GM23338 (cell line): Measurements from ENCODE around the gene ZNF143. TPM values are rescaled to one million over a fixed set of nuclear protein-coding genes. Genes with fewer than 3 reads are reported as not detected.

Source experiments
- ATAC-seq: fragments of 200-7000 bp; cut with Tn5 transposase; 3 replicates; pipeline ENCODE4 v1.9.1; 2020
- DNase-seq: peaks from one replicate; pipeline ENCODE4 v3.0.0-alpha.2; 2015; ENCODE audit warnings: low spot score
- H2AFZ ChIP-seq: fragments of 200-600 bp; sonication (generic); 2 replicates; pipeline ENCODE4 v1.8.0; 2016; ENCODE audit warnings: antibody characterized with exemption, mild to moderate bottlenecking, moderate library complexity
- H3F3A ChIP-seq: fragments of 200-600 bp; sonication (generic); replicated peaks from 2 replicates; pipeline ENCODE4 v1.8.0; 2017; ENCODE audit warnings: antibody characterized with exemption, mixed run types, low read depth
- H3K27ac ChIP-seq: fragments of 200-600 bp; sonication (generic); 2 replicates; pipeline ENCODE4 v1.6.1; 2016; ENCODE audit warnings: low read depth
- H3K27me3 ChIP-seq: fragments of 200-600 bp; sonication (generic); 2 replicates; pipeline ENCODE4 v1.8.0; 2016; ENCODE audit warnings: mild to moderate bottlenecking, mixed run types, moderate library complexity; ENCODE audit not compliant: insufficient read depth
- H3K36me3 ChIP-seq: fragments of 200-600 bp; sonication (generic); 2 replicates; pipeline ENCODE4 v1.8.0; 2016; ENCODE audit warnings: mild to moderate bottlenecking; ENCODE audit not compliant: insufficient read depth
- H3K4me1 ChIP-seq: fragments of 200-600 bp; sonication (generic); 2 replicates; pipeline ENCODE4 v1.8.0; 2016; ENCODE audit warnings: mild to moderate bottlenecking, moderate library complexity; ENCODE audit not compliant: insufficient read depth
- H3K4me2 ChIP-seq: fragments of 200-600 bp; sonication (generic); 2 replicates; pipeline ENCODE4 v1.7.1; 2017; ENCODE audit warnings: mixed run types
- H3K4me3 ChIP-seq: fragments of 200-600 bp; sonication (generic); 2 replicates; pipeline ENCODE4 v1.6.1; 2016; ENCODE audit warnings: mixed run types
- H3K79me2 ChIP-seq: fragments of 200-600 bp; sonication (generic); replicated peaks from 2 replicates; pipeline ENCODE4 v1.8.0; 2017; ENCODE audit warnings: mild to moderate bottlenecking; ENCODE audit not compliant: insufficient read depth
- H3K9me2 ChIP-seq: fragments of 200-600 bp; sonication (generic); 2 replicates; pipeline ENCODE4 v1.8.0; 2017; ENCODE audit not compliant: insufficient read depth
- H4K20me1 ChIP-seq: fragments of 200-600 bp; sonication (generic); replicated peaks from 2 replicates; pipeline ENCODE4 v1.8.0; 2017; ENCODE audit warnings: mild to moderate bottlenecking; ENCODE audit not compliant: insufficient read depth
- H3K27ac Mint-ChIP-seq: 2 replicates; pipeline ENCODE4 v1.8.0; 2020; ENCODE audit warnings: inconsistent platforms, mild to moderate bottlenecking, moderate library complexity, mixed read lengths
- H3K27me3 Mint-ChIP-seq: 3 replicates; pipeline ENCODE4 v1.8.0; 2022; ENCODE audit warnings: low read depth, mild to moderate bottlenecking, moderate library complexity, mixed read lengths, inconsistent platforms; ENCODE audit not compliant: insufficient read depth, poor library complexity
- H3K36me3 Mint-ChIP-seq: 3 replicates; pipeline ENCODE4 v1.8.0; 2021; ENCODE audit warnings: low read depth, mild to moderate bottlenecking, inconsistent platforms, moderate library complexity, mixed read lengths
- H3K4me1 Mint-ChIP-seq: 3 replicates; pipeline ENCODE4 v1.8.0; 2020; ENCODE audit warnings: mild to moderate bottlenecking, inconsistent platforms, mixed read lengths
- H3K4me3 Mint-ChIP-seq: 3 replicates; pipeline ENCODE4 v1.8.0; 2021; ENCODE audit warnings: moderate library complexity, mild to moderate bottlenecking, inconsistent platforms, mixed read lengths
- H3K9me3 Mint-ChIP-seq: 3 replicates; pipeline ENCODE4 v1.8.0; 2020; ENCODE audit warnings: moderate library complexity, mild to moderate bottlenecking, inconsistent platforms, mixed read lengths
- CREB1 ChIP-seq: fragments of 250-450 bp; sonication (Bioruptor Pico); IDR thresholded peaks from 2 replicates; pipeline ENCODE4 v1.5.0; 2020; ENCODE audit warnings: low read depth, mild to moderate bottlenecking, moderate library complexity
- CTCF ChIP-seq, 2 experiments: fragments of 200-600 bp in 1 of 2; sonication (generic) in 1 of 2; conservative IDR thresholded peaks; 2 replicates each; pipeline versions ENCODE4 v1.5.1 to v1.6.1; 2016 to 2017; ENCODE audit warnings: antibody characterized with exemption in 2 of 2, low read depth in 2 of 2, mild to moderate bottlenecking in 2 of 2, moderate library complexity in 1 of 2
- ETS1 ChIP-seq: IDR thresholded peaks from 2 replicates; pipeline ENCODE4 v1.6.1; 2016; ENCODE audit warnings: antibody characterized with exemption
- EZH2 ChIP-seq: fragments of 200-600 bp; sonication (generic); IDR thresholded peaks from one replicate; pipeline ENCODE4 v1.8.0; 2017; ENCODE audit warnings: antibody characterized with exemption, mild to moderate bottlenecking, low read depth; ENCODE audit not compliant: unreplicated experiment
- EZH2phosphoT487 ChIP-seq: fragments of 200-600 bp; sonication (generic); IDR thresholded peaks from one replicate; pipeline ENCODE4 v1.8.1; 2018; ENCODE audit warnings: antibody characterized with exemption; ENCODE audit not compliant: unreplicated experiment
- JUNB ChIP-seq: IDR thresholded peaks from one replicate; pipeline ENCODE4 v1.6.1; 2016; ENCODE audit warnings: antibody characterized with exemption; ENCODE audit not compliant: unreplicated experiment
- NANOG ChIP-seq: IDR thresholded peaks from 2 replicates; pipeline ENCODE4 v1.6.1; 2016; ENCODE audit warnings: antibody characterized with exemption, borderline replicate concordance
- POLR2AphosphoS5 ChIP-seq: IDR thresholded peaks from 2 replicates; pipeline ENCODE4 v1.6.1; 2016; ENCODE audit warnings: antibody characterized with exemption, low read depth
- REST ChIP-seq: IDR thresholded peaks from one replicate; pipeline ENCODE4 v1.6.1; 2018; ENCODE audit warnings: antibody characterized with exemption; ENCODE audit not compliant: unreplicated experiment
- STAT1 ChIP-seq: IDR thresholded peaks from one replicate; pipeline ENCODE4 v1.6.1; 2016; ENCODE audit warnings: antibody characterized with exemption; ENCODE audit not compliant: unreplicated experiment
- ZNF114 ChIP-seq: fragments of 250-450 bp; sonication (Bioruptor Pico); IDR thresholded peaks from 2 replicates; pipeline ENCODE4 v1.5.0; 2020; ENCODE audit warnings: mild to moderate bottlenecking, moderate library complexity
- ZNF331 ChIP-seq: fragments of 250-450 bp; sonication (Bioruptor Pico); IDR thresholded peaks from 2 replicates; pipeline ENCODE4 v1.5.0; 2020; ENCODE audit warnings: low read depth, mild to moderate bottlenecking, moderate library complexity
- ZNF462 ChIP-seq: fragments of 250-450 bp; sonication (Bioruptor Pico); IDR thresholded peaks from 2 replicates; pipeline ENCODE4 v1.5.0; 2020; ENCODE audit warnings: mild to moderate bottlenecking, moderate library complexity
- polyA plus RNA-seq: library from polyadenylated mRNA; unstranded; fragments of >200 nt; fragmentation: Nextera tagmentation; extraction: Ambion mirVana; gene quantifications from 2 replicates; pipeline ENCODE4 v1.2.1, GENCODE V29; 2016
- total RNA-seq: library from RNA; depleted of rRNA; stranded (reverse); fragments of >200 nt; shearing (Covaris generic); gene quantifications from 2 replicates; pipeline ENCODE4 v1.2.3, GENCODE V29; 2014

Gene ZNF143
- total and polyA plus RNA-seq, 2 experiments from 2014 or later = 33.5 to 44.2 TPM

- DNase-seq (no peak), ATAC-seq (no peak)
- H3K27ac ChIP-seq = no peak overlapping the region; the same call in 1 of the 2 replicates
- H2AFZ ChIP-seq = no peak overlapping the region
- no peak overlapping the region for H3K4me2 ChIP-seq
- no peaks in the 10 kb centered on the region for H4K20me1 ChIP-seq
- H3K27me3 ChIP-seq = no peaks in the 10 kb centered on the region
- H3K27me3 Mint-ChIP-seq = peaks cover 3% of the 10 kb centered on the region
- H3K27ac Mint-ChIP-seq = no peak overlapping the region
- no peaks in the 10 kb centered on the region for H3K9me2 ChIP-seq
- H3K9me3 Mint-ChIP-seq = no peaks in the 10 kb centered on the region
- H3K4me3 ChIP-seq = no peak overlapping the region
- peaks cover 10% of the 10 kb centered on the region for H3K36me3 ChIP-seq
- TF ChIP-seq STAT1 (no peak), NANOG (no peak), CTCF (conservative IDR thresholded peaks at IDR 0.05; ENCODE audit: low read depth in 2 of 2) (no peak), ETS1 (no peak), POLR2AphosphoS5 (no peak), ZNF331 (CRISPR knock-in tag) (no peak), REST (no peak), JUNB (no peak), EZH2phosphoT487 (no peak), EZH2 (no peak), CREB1 (CRISPR knock-in tag) (no peak), ZNF462 (no peak), ZNF114 (CRISPR knock-in tag) (no peak)
- peaks cover 22% of the 10 kb centered on the region for H3K4me1 Mint-ChIP-seq
- H3K4me3 Mint-ChIP-seq = no peak overlapping the region
- H3K4me1 ChIP-seq = peaks cover 13% of the 10 kb centered on the region; the same call in 1 of the 2 replicates
- no peaks in the 10 kb centered on the region for H3K79me2 ChIP-seq
- peaks cover 29% of the 10 kb centered on the region for H3K36me3 Mint-ChIP-seq
- peaks cover 15% of the 10 kb centered on the region; the same call in 1 of the 2 replicates for H3F3A ChIP-seq
Measured at GRCh38 chr11:9525116-9525515, 64.3 kb downstream of the ZNF143 start.
